GM21367 (cell line): ENCODE measurements around the gene TAGLN.
"Not testable (repeated sequence)": the region's sequence is repeated elsewhere in the genome, so short reads cannot be mapped to it uniquely, and the experiment has no call there.

ENCODE experiments used
- ATAC-seq: cut with Tn5 transposase; IDR thresholded peaks from one replicate; pipeline ENCODE4 v1.9.1; 2021; ENCODE audit not compliant: unreplicated experiment

Gene TAGLN

GRCh38 chr11:117180661-117181585, 18.2 kb upstream of the TAGLN start:
- ATAC-seq, result no peak

GRCh38 chr11:117181586-117182550, 17.3 kb upstream of the TAGLN start:
- ATAC-seq, result no peak

- ATAC-seq, result no peak
Measured at GRCh38 chr11:117182551-117182935, 16.6 kb upstream of the TAGLN start.

- not testable (repeated sequence) for ATAC-seq
Measured at GRCh38 chr11:117183178-117183577, 16.0 kb upstream of the TAGLN start.

- no peak for ATAC-seq
Measured at GRCh38 chr11:117183724-117184349, 15.3 kb upstream of the TAGLN start.

- ATAC-seq, result no peak
Measured at GRCh38 chr11:117185736-117186430, 13.3 kb upstream of the TAGLN start.

- no peak for ATAC-seq
Measured at GRCh38 chr11:117186431-117186761, 12.8 kb upstream of the TAGLN start.

- no peak for ATAC-seq
Measured at GRCh38 chr11:117187007-117187406, 12.2 kb upstream of the TAGLN start.

GRCh38 chr11:117187428-117187798, 11.8 kb upstream of the TAGLN start:
- ATAC-seq, result no peak

GRCh38 chr11:117187799-117188481, 11.2 kb upstream of the TAGLN start:
- ATAC-seq, result no peak

GRCh38 chr11:117188620-117189081, 10.5 kb upstream of the TAGLN start:
- ATAC-seq, result no peak

GRCh38 chr11:117189191-117189940, 9.8 kb upstream of the TAGLN start:
- no peak for ATAC-seq

- ATAC-seq, result no peak
Measured at GRCh38 chr11:117189941-117190544, 9.1 kb upstream of the TAGLN start.

- no peak for ATAC-seq
Measured at GRCh38 chr11:117191680-117192400, 7.3 kb upstream of the TAGLN start.

GRCh38 chr11:117192401-117192875, 6.7 kb upstream of the TAGLN start:
- ATAC-seq, result no peak

GRCh38 chr11:117193130-117194020, 5.8 kb upstream of the TAGLN start:
- no peak for ATAC-seq

- ATAC-seq, result no peak
Measured at GRCh38 chr11:117194267-117194666, 4.9 kb upstream of the TAGLN start.
